ENCODE results near the gene VTCN1.

The VTCN1 gene

DNA sequence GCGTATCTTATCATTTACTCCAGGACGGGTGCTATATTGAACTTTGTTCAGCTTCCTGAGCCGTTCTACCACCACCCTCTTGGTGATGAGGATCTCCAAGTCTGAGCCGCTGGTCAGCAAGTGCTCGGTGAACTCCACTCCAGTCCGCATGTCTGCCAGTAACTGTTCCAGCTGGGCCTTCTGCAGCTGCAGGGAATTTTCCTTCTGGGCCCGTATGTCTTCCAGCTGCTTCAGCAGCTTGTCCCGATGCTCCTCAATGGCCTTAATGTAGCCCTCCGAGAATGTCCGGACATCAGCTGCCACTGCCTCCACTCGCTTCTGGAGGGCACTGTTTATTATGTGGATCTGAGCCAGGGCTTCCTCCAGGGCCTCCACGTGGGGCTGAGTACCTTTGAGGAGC, 92.6 kb downstream of the VTCN1 start:
- FAIRE-seq: no peak
- TF ChIP-seq, protein P1, sequence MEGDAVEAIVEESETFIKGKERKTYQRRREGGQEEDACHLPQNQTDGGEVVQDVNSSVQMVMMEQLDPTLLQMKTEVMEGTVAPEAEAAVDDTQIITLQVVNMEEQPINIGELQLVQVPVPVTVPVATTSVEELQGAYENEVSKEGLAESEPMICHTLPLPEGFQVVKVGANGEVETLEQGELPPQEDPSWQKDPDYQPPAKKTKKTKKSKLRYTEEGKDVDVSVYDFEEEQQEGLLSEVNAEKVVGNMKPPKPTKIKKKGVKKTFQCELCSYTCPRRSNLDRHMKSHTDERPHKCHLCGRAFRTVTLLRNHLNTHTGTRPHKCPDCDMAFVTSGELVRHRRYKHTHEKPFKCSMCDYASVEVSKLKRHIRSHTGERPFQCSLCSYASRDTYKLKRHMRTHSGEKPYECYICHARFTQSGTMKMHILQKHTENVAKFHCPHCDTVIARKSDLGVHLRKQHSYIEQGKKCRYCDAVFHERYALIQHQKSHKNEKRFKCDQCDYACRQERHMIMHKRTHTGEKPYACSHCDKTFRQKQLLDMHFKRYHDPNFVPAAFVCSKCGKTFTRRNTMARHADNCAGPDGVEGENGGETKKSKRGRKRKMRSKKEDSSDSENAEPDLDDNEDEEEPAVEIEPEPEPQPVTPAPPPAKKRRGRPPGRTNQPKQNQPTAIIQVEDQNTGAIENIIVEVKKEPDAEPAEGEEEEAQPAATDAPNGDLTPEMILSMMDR (IDR thresholded peaks at IDR 0.05; ENCODE audit: insufficient read depth, missing control alignments): no peak
- no peak for DNase-seq (ENCODE audit: insufficient read length, low spot score)

DNA sequence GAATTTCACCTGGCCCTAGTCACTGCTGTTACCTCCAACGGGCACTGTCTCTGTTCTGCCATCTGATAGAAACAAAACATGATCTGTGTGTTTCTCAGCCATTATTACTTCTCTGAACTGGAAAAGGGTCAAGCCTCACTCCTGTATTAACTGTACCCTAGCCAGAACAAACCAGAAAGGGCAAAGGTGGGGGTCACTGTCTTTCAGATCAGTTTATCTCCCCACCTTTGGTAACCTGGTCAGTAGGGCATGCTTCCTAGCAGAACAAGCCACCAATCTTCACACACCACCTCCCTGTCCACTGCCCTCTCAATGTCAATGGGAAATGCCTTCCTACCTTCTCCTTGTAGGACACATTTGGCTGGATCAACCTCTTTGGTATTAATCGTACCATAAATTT, 93.0 kb downstream of the VTCN1 start:
- DNase-seq (ENCODE audit: insufficient read length, low spot score) (no peak), FAIRE-seq (no peak)
- TF ChIP-seq, protein P1 (IDR thresholded peaks at IDR 0.05; ENCODE audit: insufficient read depth, missing control alignments): no peak

DNA sequence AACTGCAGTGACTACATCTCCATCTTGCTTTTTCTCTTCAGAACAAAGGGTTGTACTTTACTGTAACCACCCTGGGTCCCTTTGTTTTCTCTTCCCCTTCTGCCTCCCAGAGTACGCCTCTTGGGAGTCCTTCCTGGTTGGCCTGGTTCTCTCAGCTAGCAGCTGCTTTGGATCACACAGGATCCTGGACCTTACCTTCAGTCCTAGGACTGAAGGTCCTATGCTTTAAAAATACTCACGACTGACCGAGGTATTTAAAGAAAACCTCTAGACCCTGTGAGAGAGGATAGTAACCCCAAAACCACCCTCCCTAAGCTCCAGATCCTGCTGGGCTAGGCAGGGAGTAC, 94.0 kb downstream of the VTCN1 start:
- DNase-seq (ENCODE audit: insufficient read length, low spot score) (no peak), FAIRE-seq (no peak)
- TF ChIP-seq, protein P1 (IDR thresholded peaks at IDR 0.05; ENCODE audit: insufficient read depth, missing control alignments): no peak

DNA sequence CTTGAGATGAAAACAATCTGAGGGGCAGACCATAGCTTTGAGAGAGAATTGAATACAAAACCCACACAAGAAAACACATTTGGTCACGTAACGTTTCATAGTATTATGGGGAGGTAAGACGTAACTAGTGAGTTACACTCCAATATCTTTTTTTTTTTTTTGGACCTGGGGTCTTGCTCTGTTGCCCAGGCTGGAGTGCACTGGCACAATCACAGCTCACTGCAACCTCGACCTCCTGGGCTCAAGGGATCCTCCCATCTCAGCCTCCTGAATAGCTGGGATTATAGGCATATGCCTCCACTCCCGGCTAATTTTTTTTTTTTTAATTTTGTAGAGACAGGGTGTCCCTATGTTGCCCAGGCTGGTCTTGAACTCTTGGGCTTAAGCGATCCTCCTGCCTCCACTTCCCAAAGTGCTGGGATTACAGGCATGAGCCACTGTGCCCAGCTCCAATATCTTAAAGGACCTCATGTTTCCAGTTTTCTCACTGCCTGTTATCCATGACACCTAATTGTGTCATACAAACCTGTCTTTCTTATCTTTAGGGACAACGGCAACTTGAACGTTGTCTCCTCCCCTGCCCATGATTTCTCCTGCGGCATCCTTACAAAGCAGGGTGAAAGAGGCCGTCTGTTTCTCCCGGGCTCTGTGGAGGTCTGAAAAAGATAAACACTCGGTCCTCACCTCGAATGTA, 94.5 kb downstream of the VTCN1 start:
- FAIRE-seq (no peak), DNase-seq (ENCODE audit: insufficient read length, low spot score) (no peak)
- TF ChIP-seq, protein P1 (IDR thresholded peaks at IDR 0.05; ENCODE audit: insufficient read depth, missing control alignments): no peak

DNA sequence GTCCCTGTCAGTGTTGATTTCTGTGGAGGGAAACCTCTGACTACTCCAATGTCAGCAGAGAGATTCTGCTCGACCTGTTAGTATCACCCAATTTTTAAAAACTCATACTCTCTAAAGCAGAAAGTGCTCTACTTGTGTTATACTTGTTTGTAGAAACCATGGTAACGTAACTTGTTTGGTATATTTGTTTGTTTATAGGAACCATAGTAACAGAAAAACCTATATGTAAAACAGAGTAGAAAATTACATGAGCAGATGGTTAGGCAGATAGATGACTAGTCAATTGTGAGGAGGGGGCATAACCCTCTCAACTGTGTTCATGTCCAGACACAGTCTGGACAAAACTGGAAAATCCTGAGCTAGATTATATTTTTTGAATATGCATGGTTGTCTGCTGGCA, 95.8 kb downstream of the VTCN1 start:
- TF ChIP-seq, protein P1 (IDR thresholded peaks at IDR 0.05; ENCODE audit: insufficient read depth, missing control alignments): no peak
- DNase-seq (ENCODE audit: insufficient read length, low spot score) (no peak), FAIRE-seq (no peak)

DNA sequence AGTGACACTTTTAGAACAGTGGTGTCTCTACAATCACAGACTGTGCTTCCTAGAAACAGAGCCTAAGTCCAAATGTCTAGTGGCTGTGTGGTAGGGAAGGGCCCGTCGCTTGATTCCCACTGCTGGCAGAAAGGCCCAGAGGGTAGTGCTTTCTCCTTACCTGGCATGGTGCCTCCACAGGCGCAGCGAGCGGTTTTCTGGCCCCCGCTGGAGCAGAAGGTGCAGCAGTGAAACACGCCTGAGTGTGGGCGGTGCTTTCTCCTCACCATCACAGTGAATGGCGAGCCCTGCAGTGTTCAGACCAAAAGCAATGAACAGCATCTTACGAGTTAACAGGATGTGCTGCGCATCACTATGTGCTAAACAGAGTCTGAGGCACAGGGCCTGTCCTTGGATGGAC, 97.5 kb downstream of the VTCN1 start:
- TF ChIP-seq, protein P1 (IDR thresholded peaks at IDR 0.05; ENCODE audit: insufficient read depth, missing control alignments): no peak
- FAIRE-seq (no peak), DNase-seq (ENCODE audit: insufficient read length, low spot score) (no peak)

DNA sequence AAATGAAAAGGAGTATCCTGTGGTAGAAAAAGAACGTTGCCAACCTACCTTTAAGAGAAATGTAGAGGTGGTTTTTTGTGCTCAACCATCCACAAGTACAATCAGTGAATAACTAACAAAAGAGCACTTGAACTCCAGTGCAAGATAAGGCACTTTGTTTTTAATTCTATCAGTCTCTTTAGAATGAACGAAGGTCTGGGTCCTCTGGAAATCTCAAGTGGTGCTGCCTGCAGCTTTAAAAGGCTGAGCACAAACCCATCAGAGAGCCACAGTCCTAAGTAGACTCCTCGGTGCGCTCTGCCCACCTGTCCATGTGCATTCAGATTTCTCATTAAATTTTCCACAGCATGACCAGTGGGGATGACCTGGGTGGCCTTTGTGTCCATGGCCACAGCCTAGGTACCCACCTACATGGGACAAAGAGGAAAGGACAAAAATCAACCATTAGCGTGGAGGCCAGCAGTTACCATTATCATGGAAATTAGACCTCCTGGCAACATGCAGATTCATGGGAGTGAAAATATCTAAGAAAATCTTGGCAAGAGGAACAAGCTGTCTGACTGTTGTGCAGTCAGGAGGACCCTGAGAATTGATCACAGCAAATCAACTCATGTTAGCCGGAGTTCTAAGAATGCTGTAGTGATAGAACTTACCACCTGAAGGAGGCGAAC, 98.5 kb downstream of the VTCN1 start:
- DNase-seq (ENCODE audit: insufficient read length, low spot score) (no peak), FAIRE-seq (no peak)
- TF ChIP-seq, protein P1 (IDR thresholded peaks at IDR 0.05; ENCODE audit: insufficient read depth, missing control alignments): no peak
